ENCODE measurements around the gene PADI3.

- TF ChIP-seq POLR2A (IDR thresholded peaks at IDR 0.05) (no peak), CTCF (IDR thresholded peaks at IDR 0.05) (no peak)
These were observed 36.9 kb upstream of the PADI3 start for GRCh38 chr1:17212009-17212408.

Data from adrenal gland (tissue), 5 donors.